Activated naive CD4-positive, alpha-beta T cell treated with anti-CD3 and anti-CD28 coated beads, Interleukin-2, amount 50 U/mL, for 72 hours (primary cell): ENCODE measurements around the gene SMAD9. TPM values are rescaled to one million over a fixed set of nuclear protein-coding genes. Genes with fewer than 3 reads are reported as not detected.

ENCODE experiments used
- ATAC-seq, 2 donors: fragments of 150-1000 bp; cut with Tn5 transposase; 2 replicates each; pipeline ENCODE4 v1.10.0; 2021; ENCODE audit warnings: mild to moderate bottlenecking in 2 of 2, moderate library complexity in 2 of 2
- DNase-seq, 2 donors: peaks; one replicate each; pipeline ENCODE4 v3.0.0; 2021 to 2022; ENCODE audit warnings: low spot score in 2 of 2
- H3K27ac Mint-ChIP-seq, 2 donors: one replicate each; pipeline ENCODE4 v1.8.0; 2022; ENCODE audit warnings: mild to moderate bottlenecking in 2 of 2, mixed read lengths in 2 of 2
- H3K36me3 Mint-ChIP-seq, 2 donors: one replicate each; pipeline ENCODE4 v1.8.0; 2022; ENCODE audit warnings: mixed read lengths in 2 of 2
- H3K9me3 Mint-ChIP-seq, 2 donors: one replicate each; pipeline ENCODE4 v1.8.0; 2022; ENCODE audit warnings: mixed read lengths in 2 of 2
- total RNA-seq, 2 donors: library from RNA; stranded (reverse); gene quantifications; one replicate each; pipeline ENCODE4 v1.2.3, GENCODE V29; 2022

The SMAD9 gene
- total RNA-seq, 2 donors from 2014 or later: 0.80 TPM; not detected in 1

DNA sequence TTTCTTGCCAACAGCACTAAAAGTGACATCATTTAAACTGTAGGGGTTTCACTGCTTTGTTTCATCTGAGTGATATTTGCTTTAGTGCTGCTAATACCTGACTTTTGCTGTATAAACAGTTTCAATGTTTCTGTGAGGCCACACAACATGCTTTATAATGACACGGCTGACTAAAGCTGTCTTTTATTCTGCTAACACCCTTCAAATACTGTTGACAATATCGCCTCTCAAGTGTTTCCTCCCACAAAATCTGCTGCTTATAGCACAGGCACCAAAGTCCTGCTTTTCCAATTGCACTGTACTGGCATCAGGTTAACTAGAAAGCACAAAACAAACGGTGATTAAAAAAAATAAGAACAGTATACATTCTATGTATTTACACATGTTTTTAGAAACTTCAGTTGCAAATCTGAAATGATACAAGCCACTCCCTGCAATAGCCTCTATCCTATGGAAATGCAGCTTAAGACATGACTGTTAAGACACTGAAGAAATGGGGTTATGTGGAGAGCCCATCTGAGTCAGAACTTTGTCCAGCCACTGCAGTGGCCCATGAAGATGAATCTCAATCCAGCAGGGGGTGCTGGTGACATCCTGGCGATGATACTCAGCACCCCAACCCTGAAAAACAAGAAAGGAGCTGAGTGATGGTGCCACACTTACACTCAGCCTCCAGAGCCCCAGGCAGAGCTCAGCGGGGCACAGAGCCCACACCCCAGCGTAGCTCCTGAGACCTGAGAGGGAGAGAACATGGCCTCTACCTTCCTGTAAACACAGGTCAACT lies 71.6 kb downstream of the SMAD9 start:
- Mint-ChIP-seq H3K36me3 (no peaks in the 10 kb centered on the region), H3K9me3 (no peaks in the 10 kb centered on the region), H3K27ac (no peak overlapping the region)
- DNase-seq (peak in 1 of 2 donors; percentile 7), ATAC-seq (peak; percentile 58 to 63)

DNA sequence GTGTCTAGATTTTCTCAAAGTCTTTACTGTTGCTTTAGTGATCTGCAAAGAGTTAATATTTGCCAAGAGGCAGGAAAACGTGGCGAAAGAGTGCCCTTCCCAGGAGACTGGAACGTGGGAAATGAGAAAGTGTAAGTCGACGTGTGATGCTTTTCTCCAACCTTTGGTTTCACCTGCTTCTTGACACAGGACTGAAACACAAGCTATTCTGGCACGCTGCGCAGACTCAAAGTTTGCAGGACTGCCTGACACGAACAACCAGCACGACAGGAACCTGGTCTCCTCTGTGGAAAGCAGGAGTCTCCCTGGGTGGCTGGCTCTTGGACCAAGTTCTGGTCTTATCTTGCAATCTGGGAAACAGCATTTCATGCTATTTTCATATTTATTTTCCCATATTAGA lies 72.4 kb downstream of the SMAD9 start:
- no peak for ATAC-seq
- no peak for DNase-seq
- no peak overlapping the region for H3K27ac Mint-ChIP-seq
- no peaks in the 10 kb centered on the region for H3K9me3 Mint-ChIP-seq
- no peaks in the 10 kb centered on the region for H3K36me3 Mint-ChIP-seq

DNA sequence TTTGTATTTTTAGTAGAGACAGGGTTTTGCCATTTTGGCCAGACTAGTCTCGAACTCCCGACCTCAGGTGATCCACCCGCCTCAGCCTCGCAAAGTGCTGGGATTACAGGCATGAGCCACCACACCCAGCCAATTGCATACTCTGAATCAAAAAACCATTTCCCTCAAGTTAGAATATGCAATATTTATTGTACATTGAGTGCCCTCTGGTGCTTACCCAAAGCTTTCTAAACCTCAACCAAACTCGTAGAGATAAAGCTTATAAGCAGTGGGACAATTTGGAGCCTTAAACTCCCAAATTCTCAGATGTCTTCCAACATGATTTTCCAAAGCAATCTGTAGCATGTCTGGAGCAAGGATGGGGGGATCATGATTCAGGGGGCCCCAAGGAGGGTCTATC lies 78.6 kb downstream of the SMAD9 start:
- Mint-ChIP-seq H3K36me3 (no peaks in the 10 kb centered on the region), H3K27ac (no peak overlapping the region), H3K9me3 (no peaks in the 10 kb centered on the region)
- DNase-seq (no peak), ATAC-seq (no peak)

DNA sequence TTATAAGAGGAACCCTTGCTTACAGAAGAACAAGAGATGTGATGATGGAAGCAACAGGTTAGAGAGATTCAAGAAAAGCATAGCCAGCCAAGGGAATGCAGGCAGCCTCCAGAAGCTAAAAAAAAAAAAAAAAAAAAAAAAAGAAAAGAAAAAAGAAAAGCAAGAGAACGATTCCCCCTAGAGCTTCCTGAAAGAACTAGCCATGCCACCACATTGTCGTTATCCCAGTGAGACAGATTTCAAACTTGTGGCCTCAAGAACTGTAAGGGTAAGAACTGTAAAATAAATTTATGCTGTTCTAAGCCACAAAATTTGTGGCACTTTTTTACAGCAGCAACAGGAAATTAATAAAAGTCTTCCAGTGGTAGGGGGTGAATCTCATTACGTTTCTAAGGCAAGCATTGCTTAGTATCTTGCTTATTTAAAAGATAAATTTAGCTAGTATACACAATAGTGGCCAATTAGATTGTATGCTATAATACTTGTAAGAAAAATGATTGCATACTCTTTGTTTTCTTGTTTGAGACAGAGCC lies 79.3 kb downstream of the SMAD9 start:
- ATAC-seq (no peak), DNase-seq (no peak)
- Mint-ChIP-seq H3K27ac (peak overlapping the region in 1 of 2 donors; percentile 5), H3K9me3 (no peaks in the 10 kb centered on the region), H3K36me3 (no peaks in the 10 kb centered on the region)

DNA sequence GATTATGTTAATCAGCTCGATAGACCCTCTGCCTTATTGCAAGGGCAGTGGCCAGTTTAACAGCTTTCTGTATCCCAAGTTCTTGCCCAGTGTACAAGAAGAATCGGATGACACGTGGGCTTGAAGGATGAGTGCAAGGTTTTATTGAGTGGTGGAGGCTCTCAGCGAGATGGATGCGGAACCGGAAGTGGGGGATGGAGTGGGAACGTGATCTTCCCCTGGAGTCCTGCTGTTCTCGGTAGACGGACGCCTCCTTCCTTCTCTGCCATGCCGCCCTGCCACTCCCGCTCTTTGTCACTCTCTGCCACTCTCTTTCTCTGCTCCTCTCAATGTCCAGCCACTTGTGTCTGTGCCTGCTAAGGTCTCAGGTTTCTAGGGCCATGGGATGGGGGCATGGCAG lies 80.1 kb downstream of the SMAD9 start:
- no peak for DNase-seq
- ATAC-seq: no peak
- no peak overlapping the region for H3K27ac Mint-ChIP-seq
- no peaks in the 10 kb centered on the region for H3K36me3 Mint-ChIP-seq
- no peaks in the 10 kb centered on the region for H3K9me3 Mint-ChIP-seq

DNA sequence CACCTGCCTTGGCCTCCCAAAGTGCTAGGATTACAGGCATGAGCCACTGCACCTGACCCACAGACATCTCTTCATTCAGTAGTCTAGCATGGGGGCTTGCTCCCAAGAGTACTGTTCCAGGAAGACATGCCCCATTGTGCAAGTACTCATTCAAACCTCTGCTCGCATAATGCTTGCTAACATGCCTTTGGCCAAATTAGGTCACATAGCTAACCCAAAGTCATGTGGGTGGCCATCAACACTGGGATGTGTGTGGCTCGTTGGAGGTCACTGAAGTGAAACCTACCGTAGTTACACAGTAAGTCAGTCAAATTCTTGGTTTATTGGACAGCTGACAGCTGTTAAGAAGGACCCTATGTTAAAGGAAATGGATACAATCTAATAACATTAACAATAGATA lies 80.8 kb downstream of the SMAD9 start:
- Mint-ChIP-seq H3K27ac (no peak overlapping the region), H3K36me3 (no peaks in the 10 kb centered on the region), H3K9me3 (no peaks in the 10 kb centered on the region)
- DNase-seq: no peak
- ATAC-seq: no peak

DNA sequence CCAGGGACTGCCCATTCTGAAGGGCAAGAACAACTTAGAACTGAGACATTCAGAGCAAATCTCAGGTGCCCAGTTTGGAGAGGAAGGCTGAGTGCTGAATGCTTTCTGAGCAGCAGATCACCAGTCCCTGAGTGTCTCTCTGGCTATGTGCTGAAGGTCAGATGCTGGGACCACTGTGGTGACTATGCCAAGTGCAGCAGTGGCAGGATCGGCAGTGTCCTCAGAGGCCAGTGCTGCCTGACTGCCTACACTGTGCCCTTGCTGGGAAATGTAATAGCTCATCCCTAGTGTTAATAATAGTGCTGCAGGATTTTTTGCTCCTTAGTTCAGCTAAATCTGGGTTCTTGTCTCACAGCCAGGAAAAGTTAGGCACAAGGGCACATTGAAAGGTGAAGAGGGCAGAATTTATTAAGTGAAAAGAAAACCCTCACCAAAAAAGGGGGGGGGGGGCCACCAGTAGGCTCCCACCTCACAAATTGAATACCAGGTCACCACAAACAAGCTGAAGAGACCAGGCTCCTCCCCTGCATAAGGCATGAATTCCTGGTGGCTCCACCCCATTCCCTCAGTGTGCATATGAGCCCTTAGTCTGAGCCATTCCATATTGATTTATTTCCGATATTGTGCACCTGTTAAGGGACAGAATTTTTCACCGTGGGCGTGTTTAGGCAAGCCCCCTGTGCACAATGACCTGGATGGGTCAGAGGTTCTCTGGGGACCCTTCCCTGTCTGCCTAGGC lies 82.5 kb downstream of the SMAD9 start:
- ATAC-seq (no peak), DNase-seq (no peak)
- H3K9me3 Mint-ChIP-seq: no peaks in the 10 kb centered on the region
- no peaks in the 10 kb centered on the region for H3K36me3 Mint-ChIP-seq
- peak overlapping the region; percentile 10 to 22 for H3K27ac Mint-ChIP-seq

DNA sequence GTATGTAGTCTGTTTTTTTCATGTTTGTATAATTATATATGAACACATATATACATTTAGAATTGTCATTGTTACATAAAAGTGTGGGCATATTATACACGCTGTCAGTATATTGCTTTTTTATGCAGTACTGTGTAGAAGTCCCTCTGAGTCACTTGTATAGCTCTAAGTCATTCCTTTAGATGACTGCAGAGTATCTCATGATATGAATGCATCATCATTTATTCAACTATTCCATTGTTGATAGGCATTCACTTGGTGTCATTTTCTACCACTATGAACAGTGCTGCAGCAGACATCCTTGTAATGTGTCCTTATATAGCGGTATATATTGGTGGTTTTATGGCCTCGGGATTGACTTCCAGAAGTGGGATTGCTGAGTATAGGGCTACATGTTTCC lies 85.7 kb downstream of the SMAD9 start:
- peak; percentile 83 to 97 for ATAC-seq
- no peak overlapping the region for H3K27ac Mint-ChIP-seq

DNA sequence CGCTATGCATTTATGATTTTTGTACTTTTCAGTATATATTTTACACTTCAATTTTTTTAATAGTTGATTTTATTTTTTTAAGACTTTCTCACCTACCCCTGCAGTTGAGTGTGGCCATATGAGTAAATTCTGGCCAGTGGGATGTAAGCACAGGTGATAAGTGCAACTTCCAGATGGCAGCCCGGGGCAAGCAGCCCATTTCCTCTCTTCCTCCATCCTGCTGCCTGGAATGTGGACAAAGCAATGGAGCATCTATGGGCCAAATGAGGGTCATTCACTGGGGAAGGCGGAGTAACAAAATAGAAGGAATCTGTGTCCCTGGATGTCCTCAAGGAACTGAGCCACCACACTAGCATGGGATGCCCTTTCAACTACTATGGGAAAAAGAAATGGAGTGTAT lies 88.7 kb downstream of the SMAD9 start:
- H3K9me3 Mint-ChIP-seq: no peaks in the 10 kb centered on the region
- ATAC-seq (no peak), DNase-seq (no peak)
- peaks cover 0 to 6% of the 10 kb centered on the region in 2 donors for H3K36me3 Mint-ChIP-seq
- H3K27ac Mint-ChIP-seq: no peak overlapping the region

More for the DNA sequence above, 85.7 kb downstream of the SMAD9 start:
- no peak for DNase-seq
- Mint-ChIP-seq H3K9me3 (no peaks in the 10 kb centered on the region), H3K36me3 (peaks cover 0 to under 1% of the 10 kb centered on the region in 2 donors)

DNA sequence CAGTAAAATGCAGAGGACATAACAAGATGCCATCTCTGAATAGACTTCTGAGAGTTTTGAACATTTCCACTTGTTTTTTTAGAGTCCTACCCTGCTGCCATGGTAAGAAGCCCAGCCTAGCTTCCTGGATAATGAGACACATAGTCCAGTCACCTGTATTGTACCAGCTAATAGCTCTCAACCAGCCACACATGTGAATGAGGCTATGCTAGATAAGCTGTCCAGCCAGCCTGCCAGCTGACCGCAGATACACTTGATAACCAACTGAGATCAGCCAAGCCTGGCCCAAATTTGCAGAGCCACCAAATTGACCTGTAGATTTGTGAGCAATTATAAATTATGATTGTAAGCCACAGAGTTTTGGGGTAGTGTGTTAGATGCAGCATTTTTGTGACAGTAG lies 90.3 kb downstream of the SMAD9 start:
- Mint-ChIP-seq H3K27ac (no peak overlapping the region), H3K36me3 (peaks cover 6 to 12% of the 10 kb centered on the region in 2 donors), H3K9me3 (no peaks in the 10 kb centered on the region)
- DNase-seq (no peak), ATAC-seq (no peak)

DNA sequence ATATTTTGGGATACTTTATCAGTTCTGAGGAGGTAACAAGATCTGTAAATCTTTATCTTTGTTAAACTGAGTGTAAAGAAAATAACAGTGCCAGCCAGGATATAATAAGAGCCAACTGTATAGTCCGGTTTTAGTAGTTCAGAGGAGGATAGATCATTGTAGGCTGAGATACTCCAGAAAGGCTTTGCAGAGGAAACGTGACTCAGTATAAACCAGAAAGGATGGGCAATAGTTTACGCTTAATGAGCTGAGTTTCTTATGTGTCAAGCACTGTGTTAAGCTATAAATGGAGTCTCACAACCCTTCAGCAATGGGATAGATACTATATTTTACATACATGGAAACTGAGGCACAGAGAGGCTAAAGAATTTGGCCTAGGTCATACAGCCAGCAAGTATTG lies 97.3 kb downstream of the SMAD9 start:
- ATAC-seq: no peak
- Mint-ChIP-seq H3K36me3 (peaks cover 17 to 19% of the 10 kb centered on the region in 2 donors), H3K9me3 (no peaks in the 10 kb centered on the region), H3K27ac (no peak overlapping the region)
- DNase-seq: no peak

DNA sequence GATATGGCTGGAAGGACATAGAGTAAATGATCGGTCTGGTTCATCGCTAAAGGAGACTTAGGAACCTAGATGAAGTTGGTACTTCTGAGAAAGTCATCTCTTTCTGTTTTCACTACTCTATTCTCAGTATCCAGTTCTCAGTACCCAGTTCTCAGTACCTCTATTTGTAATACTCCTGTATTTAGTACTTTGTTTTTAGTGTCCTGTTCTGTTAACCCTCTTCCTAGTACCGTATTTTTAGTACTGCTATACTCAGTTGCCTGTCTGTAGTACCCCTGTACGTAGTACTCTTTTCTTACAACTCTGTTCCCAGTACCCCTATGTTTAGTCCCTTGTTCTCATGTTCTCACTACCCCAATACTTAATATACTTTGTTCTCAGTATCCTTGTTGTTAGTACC lies 99.8 kb downstream of the SMAD9 start:
- ATAC-seq (peak; percentile 60 to 77), DNase-seq (no peak)
- Mint-ChIP-seq H3K27ac (peak overlapping the region; percentile 91 to 92), H3K9me3 (no peaks in the 10 kb centered on the region), H3K36me3 (peaks cover 16 to 18% of the 10 kb centered on the region in 2 donors)

DNA sequence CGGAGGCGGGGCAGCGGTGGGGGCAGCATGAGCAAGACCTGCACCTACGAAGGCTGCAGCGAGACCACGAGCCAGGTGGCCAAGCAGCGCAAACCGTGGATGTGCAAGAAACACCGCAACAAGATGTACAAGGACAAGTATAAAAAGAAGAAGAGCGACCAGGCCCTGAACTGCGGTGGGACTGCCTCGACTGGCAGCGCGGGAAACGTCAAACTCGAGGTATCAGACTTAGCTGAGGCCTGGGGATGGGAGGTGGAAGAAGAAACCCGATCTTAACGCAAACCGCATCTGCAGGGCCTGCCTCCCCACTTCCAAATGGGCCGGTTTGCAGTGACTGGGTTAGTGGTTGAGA lies 100.3 kb downstream of the SMAD9 start:
- DNase-seq (peak; percentile 28 to 56), ATAC-seq (peak; percentile 21 to 29)
- Mint-ChIP-seq H3K27ac (peak overlapping the region; percentile 91 to 92), H3K9me3 (no peaks in the 10 kb centered on the region), H3K36me3 (peaks cover 11 to 13% of the 10 kb centered on the region in 2 donors)

DNA sequence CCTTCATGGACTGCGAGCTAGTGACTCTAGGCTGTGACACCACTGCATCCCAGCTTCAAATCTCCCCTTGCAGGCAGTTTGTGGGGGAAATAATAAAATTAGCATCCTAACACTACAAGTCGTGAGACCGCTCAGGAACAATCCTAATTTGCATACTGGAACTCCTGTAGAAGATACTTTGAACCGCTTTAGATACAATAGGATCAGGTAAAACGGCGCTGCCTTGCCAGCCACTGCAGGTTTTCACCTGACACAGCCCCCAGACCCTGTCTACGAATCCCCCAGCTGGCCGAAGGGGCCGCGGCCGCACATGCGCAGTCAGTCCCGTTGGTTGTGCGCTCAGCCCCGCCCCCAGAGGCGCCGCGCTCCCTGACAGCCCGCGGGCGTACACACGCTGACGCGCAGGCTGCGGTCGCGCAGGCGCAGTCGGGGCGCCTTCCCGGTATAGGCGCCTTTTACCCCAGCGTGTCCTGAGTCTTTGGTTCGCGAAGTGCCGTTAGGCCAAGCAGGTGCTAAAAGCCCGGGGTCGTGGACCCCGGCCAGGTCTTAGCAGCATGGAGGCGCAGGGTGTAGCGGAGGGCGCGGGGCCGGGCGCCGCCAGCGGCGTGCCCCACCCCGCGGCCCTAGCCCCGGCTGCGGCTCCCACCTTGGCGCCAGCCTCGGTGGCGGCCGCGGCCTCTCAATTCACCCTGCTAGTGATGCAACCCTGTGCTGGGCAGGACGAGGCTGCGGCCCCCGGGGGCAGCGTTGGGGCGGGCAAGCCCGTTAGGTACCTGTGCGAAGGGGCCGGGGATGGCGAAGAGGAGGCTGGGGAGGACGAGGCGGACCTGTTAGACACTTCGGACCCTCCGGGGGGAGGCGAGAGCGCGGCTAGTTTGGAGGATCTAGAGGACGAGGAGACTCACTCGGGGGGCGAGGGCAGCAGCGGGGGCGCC lies 101.0 kb downstream of the SMAD9 start, which contains the start of gene RFXAP:
Gene RFXAP, plus strand, starts transcription at position 419 of the 935 bp plus-strand sequence. Its CDS starts 136 bp downstream, at position 555.
- ATAC-seq: peak; percentile 88 to 90
- DNase-seq: peak; percentile 91 to 92
- Mint-ChIP-seq H3K36me3 (peaks cover 10 to 12% of the 10 kb centered on the region in 2 donors), H3K27ac (peak within 1 kb of the TSS; percentile 91 to 92), H3K9me3 (no peaks in the 10 kb centered on the region)

DNA sequence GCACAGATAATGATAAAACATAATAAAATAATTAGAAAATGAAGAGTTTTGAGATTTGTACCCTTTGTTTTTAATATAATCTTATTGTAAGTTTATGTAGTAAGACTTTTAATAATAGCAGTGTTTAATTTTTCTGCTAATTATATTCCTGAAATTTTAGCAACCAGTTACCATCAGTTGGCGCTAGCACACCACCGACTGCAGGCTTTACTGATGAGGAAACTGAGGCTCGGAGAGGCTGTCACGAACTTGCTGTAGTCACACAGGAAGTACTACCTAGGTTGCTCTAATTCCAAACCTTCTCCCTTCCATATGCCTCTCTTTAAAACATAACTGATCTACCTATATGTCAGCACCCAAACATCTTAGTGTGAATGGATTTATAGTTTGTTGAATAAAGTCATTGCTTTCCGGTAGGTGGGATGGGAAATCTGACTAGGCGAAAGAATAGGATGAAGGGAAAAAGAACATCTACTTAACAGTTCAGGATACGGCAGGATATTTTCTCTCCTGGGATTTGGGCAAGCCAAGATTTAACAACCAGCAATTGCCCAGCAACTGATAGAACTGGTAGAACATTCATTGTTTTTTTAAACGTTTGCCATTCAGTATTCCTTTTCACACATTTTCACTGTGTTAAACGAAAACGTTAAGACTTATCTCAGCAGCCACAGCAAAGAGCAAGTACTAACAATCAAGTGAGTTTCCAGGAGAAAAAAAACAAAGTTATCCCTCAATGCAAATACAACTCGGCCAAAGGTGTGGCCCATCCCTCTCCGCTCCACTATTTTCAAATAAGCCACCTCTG lies 101.8 kb downstream of the SMAD9 start:
- no peak for DNase-seq

DNA sequence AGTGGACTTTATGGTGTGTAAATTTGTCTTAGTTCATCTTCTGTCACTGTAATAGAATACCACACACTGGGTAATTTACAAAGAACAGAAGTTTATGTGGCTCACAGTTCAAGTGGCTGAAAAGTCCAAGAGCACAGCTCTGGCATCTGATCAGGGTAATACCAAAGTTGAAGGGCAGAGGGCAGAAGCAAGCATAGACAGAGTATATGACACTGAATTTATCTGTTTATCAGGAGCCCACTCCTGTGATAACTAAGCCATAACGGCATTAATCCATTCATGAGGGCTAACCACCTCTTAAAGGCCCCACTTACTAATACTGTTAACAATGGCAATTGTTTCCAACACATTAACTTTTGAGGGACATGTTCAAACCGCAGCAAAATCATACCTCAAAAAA lies 105.0 kb downstream of the SMAD9 start:
- DNase-seq: no peak
- peaks cover 0 to 10% of the 10 kb centered on the region in 2 donors for H3K36me3 Mint-ChIP-seq
- H3K27ac Mint-ChIP-seq: no peak overlapping the region
- H3K9me3 Mint-ChIP-seq: no peaks in the 10 kb centered on the region
- ATAC-seq: no peak

More for the DNA sequence above, 101.8 kb downstream of the SMAD9 start:
- H3K27ac Mint-ChIP-seq: peak overlapping the region; percentile 69 to 92
- ATAC-seq: no peak
- no peaks in the 10 kb centered on the region for H3K9me3 Mint-ChIP-seq
- peaks cover 5 to 10% of the 10 kb centered on the region in 2 donors for H3K36me3 Mint-ChIP-seq
